Measurements from ENCODE around the gene ANGPTL7.
"Not testable (repeated sequence)": the region's sequence is repeated elsewhere in the genome, so short reads cannot be mapped to it uniquely, and the experiment has no call there.

The ANGPTL7 gene

GRCh38 chr1:11188858-11189451, at the start of gene ANGPTL7:
Gene ANGPTL7 (plus strand): TSS chr1:11189355. CDS start chr1:11189580, 225 bp downstream.
- no peak for DNase-seq (ENCODE audit: low read depth in 2 of 2)

- no peak for DNase-seq (ENCODE audit: low read depth in 2 of 2)
These were observed 46.4 kb upstream of the ANGPTL7 start for GRCh38 chr1:11142618-11143391.

GRCh38 chr1:11143401-11143800, 45.8 kb upstream of the ANGPTL7 start:
- no peak for DNase-seq (ENCODE audit: low read depth in 2 of 2)

GRCh38 chr1:11143907-11144306, 45.2 kb upstream of the ANGPTL7 start:
- no peak for DNase-seq (ENCODE audit: low read depth in 2 of 2)

- no peak for DNase-seq (ENCODE audit: low read depth in 2 of 2)
These were observed 44.4 kb upstream of the ANGPTL7 start for GRCh38 chr1:11144570-11145256.

- no peak for DNase-seq (ENCODE audit: low read depth in 2 of 2)
These were observed 43.4 kb upstream of the ANGPTL7 start for GRCh38 chr1:11145741-11146140.

GRCh38 chr1:11147197-11147770, 41.9 kb upstream of the ANGPTL7 start:
- DNase-seq (ENCODE audit: low read depth in 2 of 2), result no peak

- DNase-seq (ENCODE audit: low read depth in 2 of 2), result no peak
These were observed 38.8 kb upstream of the ANGPTL7 start for GRCh38 chr1:11150326-11150725.

- no peak for DNase-seq (ENCODE audit: low read depth in 2 of 2)
These were observed 38.0 kb upstream of the ANGPTL7 start for GRCh38 chr1:11151114-11151513.

GRCh38 chr1:11151826-11152612, 37.1 kb upstream of the ANGPTL7 start:
- DNase-seq (ENCODE audit: low read depth in 2 of 2), result no peak

- no peak for DNase-seq (ENCODE audit: low read depth in 2 of 2)
These were observed 36.4 kb upstream of the ANGPTL7 start for GRCh38 chr1:11152755-11153154.

- no peak for DNase-seq (ENCODE audit: low read depth in 2 of 2)
These were observed 36.0 kb upstream of the ANGPTL7 start for GRCh38 chr1:11153184-11153583.

- DNase-seq (ENCODE audit: low read depth in 2 of 2), result no peak
These were observed 32.7 kb upstream of the ANGPTL7 start for GRCh38 chr1:11156441-11156840.

GRCh38 chr1:11156963-11157362, 32.2 kb upstream of the ANGPTL7 start:
- DNase-seq (ENCODE audit: low read depth in 2 of 2), result no peak

- no peak for DNase-seq (ENCODE audit: low read depth in 2 of 2)
These were observed 31.8 kb upstream of the ANGPTL7 start for GRCh38 chr1:11157394-11157793.

GRCh38 chr1:11157867-11158266, 31.3 kb upstream of the ANGPTL7 start:
- no peak for DNase-seq (ENCODE audit: low read depth in 2 of 2)

- no peak for DNase-seq (ENCODE audit: low read depth in 2 of 2)
These were observed 30.9 kb upstream of the ANGPTL7 start for GRCh38 chr1:11158291-11158690.

- no peak for DNase-seq (ENCODE audit: low read depth in 2 of 2)
These were observed 30.3 kb upstream of the ANGPTL7 start for GRCh38 chr1:11158720-11159321.

- DNase-seq (ENCODE audit: low read depth in 2 of 2), result not testable (repeated sequence)
These were observed 26.4 kb upstream of the ANGPTL7 start for GRCh38 chr1:11162752-11163151.

- not testable (repeated sequence) for DNase-seq (ENCODE audit: low read depth in 2 of 2)
These were observed 22.4 kb upstream of the ANGPTL7 start for GRCh38 chr1:11166744-11167143.

- DNase-seq (ENCODE audit: low read depth in 2 of 2), result no peak
These were observed 20.4 kb upstream of the ANGPTL7 start for GRCh38 chr1:11168731-11169130.
